Measurements from ENCODE around the gene DNMBP.

The DNMBP gene

DNA sequence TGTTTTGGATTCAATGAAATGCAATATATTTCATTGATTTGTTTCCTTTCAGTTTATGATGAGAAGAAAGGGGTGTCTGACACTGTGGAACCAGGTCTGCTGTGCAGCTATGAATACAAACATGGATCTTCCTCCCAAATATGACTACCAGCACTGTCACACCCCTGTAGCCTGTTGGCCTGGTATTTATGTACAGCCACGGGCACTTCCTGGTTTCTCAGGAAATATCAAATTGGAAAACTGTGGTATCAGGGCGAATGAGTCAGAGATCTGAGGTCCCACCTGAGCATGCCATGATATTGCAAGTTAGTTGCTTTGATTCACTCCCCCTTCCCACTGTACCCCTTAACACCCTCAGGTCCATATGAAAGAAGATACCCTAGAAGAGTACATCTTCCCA is 87.8 kb downstream of the DNMBP start:
- Histone ChIP-seq H3K4me3 (ENCODE audit: low read length in 2 of 2) (no peak overlapping the region), H2BK15ac (ENCODE audit: low read length) (no peak overlapping the region), H3K18ac (ENCODE audit: low read length) (no peak overlapping the region), H3K36me3 (replicated peaks in 1 of 2; ENCODE audit: control insufficient read depth in 2 of 2, insufficient read depth in 2 of 2, low read length in 2 of 2) (no peaks in the 10 kb centered on the region), H3K9me3 (replicated peaks in 1 of 2; ENCODE audit: control insufficient read depth in 2 of 2, insufficient read depth in 1 of 2, low read depth in 1 of 2, low read length in 2 of 2) (no peaks in the 10 kb centered on the region), H3K14ac (ENCODE audit: low read length) (no peak overlapping the region), H2BK12ac (ENCODE audit: low read length) (no peak overlapping the region), H3K4me2 (ENCODE audit: insufficient read depth, low read length, poor library complexity, severe bottlenecking) (no peak overlapping the region), H4K8ac (ENCODE audit: low read depth, low read length) (no peak overlapping the region), H2BK5ac (ENCODE audit: low read length) (no peak overlapping the region), H2AFZ (ENCODE audit: low read length) (no peak overlapping the region), H3K27ac (replicated peaks; ENCODE audit: low read length) (no peak overlapping the region), H3K4ac (ENCODE audit: low read length) (no peak overlapping the region), H4K91ac (ENCODE audit: low read depth, low read length, poor library complexity) (no peak overlapping the region), H3K27me3 (ENCODE audit: control insufficient read depth in 3 of 3, insufficient read depth in 3 of 3, low read depth in 1 of 3, low read length in 3 of 3) (no peaks in the 10 kb centered on the region), H3K9ac (ENCODE audit: low read depth, low read length, poor library complexity) (no peak overlapping the region), H3K4me1 (ENCODE audit: control insufficient read depth in 2 of 2, insufficient read depth in 1 of 2, low read depth in 1 of 2, low read length in 2 of 2) (peaks cover 5 to 9% of the 10 kb centered on the region in 2 donors), H3K79me1 (ENCODE audit: low read depth, low read length) (no peaks in the 10 kb centered on the region), H2AK5ac (ENCODE audit: low read depth, low read length) (no peak overlapping the region), H3K23ac (ENCODE audit: low read depth, low read length, poor library complexity) (no peak overlapping the region), H2BK120ac (ENCODE audit: low read depth, low read length) (no peak overlapping the region)
- DNase-seq (ENCODE audit: low spot score): no peak
- no CpG with 5 or more reads among the region's 2 CpGs for WGBS, 2 donors (ENCODE audit: extremely low coverage in 2 of 2, insufficient read length in 2 of 2, insufficient replicate concordance in 1 of 2)

DNA sequence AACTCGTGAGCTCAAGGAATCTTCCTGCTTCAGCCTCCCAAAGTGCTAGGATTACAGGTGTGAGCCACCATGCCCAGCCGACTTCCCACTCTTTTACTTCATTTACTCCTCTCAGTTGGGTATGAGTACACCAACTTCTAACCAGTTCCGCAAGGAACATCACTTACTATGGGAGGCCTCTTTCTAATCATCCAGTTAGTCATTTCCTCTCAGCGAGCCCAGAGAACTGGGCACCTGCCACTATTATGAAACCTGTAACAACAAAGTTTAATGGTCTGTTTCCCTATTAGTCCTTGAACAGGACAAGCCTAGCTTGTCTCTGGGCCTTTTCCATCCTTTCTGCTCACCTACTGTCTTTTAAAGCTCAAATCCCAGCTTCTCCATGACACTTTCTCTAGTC is 88.8 kb downstream of the DNMBP start:
- Histone ChIP-seq H3K27ac (replicated peaks; ENCODE audit: low read length) (no peak overlapping the region), H4K8ac (ENCODE audit: low read depth, low read length) (no peak overlapping the region), H3K14ac (ENCODE audit: low read length) (no peak overlapping the region), H4K91ac (ENCODE audit: low read depth, low read length, poor library complexity) (no peak overlapping the region), H2AK5ac (ENCODE audit: low read depth, low read length) (no peak overlapping the region), H2BK12ac (ENCODE audit: low read length) (no peak overlapping the region), H3K18ac (ENCODE audit: low read length) (no peak overlapping the region), H3K23ac (ENCODE audit: low read depth, low read length, poor library complexity) (no peak overlapping the region), H2AFZ (ENCODE audit: low read length) (no peak overlapping the region), H3K9ac (ENCODE audit: low read depth, low read length, poor library complexity) (no peak overlapping the region), H3K4me1 (ENCODE audit: control insufficient read depth in 2 of 2, insufficient read depth in 1 of 2, low read depth in 1 of 2, low read length in 2 of 2) (peaks cover 5 to 9% of the 10 kb centered on the region in 2 donors), H3K79me1 (ENCODE audit: low read depth, low read length) (no peaks in the 10 kb centered on the region), H3K4me2 (ENCODE audit: insufficient read depth, low read length, poor library complexity, severe bottlenecking) (no peak overlapping the region), H2BK5ac (ENCODE audit: low read length) (no peak overlapping the region), H2BK15ac (ENCODE audit: low read length) (no peak overlapping the region), H3K4ac (ENCODE audit: low read length) (no peak overlapping the region), H3K9me3 (replicated peaks in 1 of 2; ENCODE audit: control insufficient read depth in 2 of 2, insufficient read depth in 1 of 2, low read depth in 1 of 2, low read length in 2 of 2) (no peaks in the 10 kb centered on the region), H3K4me3 (ENCODE audit: low read length in 2 of 2) (no peak overlapping the region), H3K36me3 (replicated peaks in 1 of 2; ENCODE audit: control insufficient read depth in 2 of 2, insufficient read depth in 2 of 2, low read length in 2 of 2) (no peaks in the 10 kb centered on the region), H2BK120ac (ENCODE audit: low read depth, low read length) (no peak overlapping the region), H3K27me3 (ENCODE audit: control insufficient read depth in 3 of 3, insufficient read depth in 3 of 3, low read depth in 1 of 3, low read length in 3 of 3) (no peaks in the 10 kb centered on the region)
- WGBS, 2 donors (ENCODE audit: extremely low coverage in 2 of 2, insufficient read length in 2 of 2, insufficient replicate concordance in 1 of 2): no CpG with 5 or more reads among the region's 4 CpGs
- DNase-seq (ENCODE audit: low spot score): no peak

DNA sequence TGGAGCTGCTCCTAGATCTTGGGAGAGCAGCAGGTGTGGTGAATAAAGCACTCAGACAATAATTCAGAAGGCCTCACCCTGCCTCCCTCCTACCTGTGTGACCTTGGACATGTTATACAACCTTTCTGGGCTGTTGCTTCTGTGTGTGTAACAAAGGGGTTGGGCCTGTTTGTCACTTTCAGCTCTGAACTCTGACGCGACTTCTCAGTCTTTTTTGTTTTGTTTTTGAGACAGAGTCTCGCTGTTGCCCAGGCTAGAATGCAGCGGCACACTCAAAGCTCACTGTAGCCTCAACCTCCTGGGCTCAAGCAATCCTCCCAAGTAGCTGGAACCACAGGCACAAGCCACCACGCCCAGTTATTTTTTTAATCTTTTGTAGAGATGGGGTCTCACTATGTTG is 89.3 kb downstream of the DNMBP start:
- Histone ChIP-seq H2BK120ac (ENCODE audit: low read depth, low read length) (no peak overlapping the region), H2AK5ac (ENCODE audit: low read depth, low read length) (no peak overlapping the region), H3K4ac (ENCODE audit: low read length) (no peak overlapping the region), H3K36me3 (replicated peaks in 1 of 2; ENCODE audit: control insufficient read depth in 2 of 2, insufficient read depth in 2 of 2, low read length in 2 of 2) (no peaks in the 10 kb centered on the region), H3K9me3 (replicated peaks in 1 of 2; ENCODE audit: control insufficient read depth in 2 of 2, insufficient read depth in 1 of 2, low read depth in 1 of 2, low read length in 2 of 2) (no peaks in the 10 kb centered on the region), H3K4me3 (ENCODE audit: low read length in 2 of 2) (no peak overlapping the region), H3K14ac (ENCODE audit: low read length) (no peak overlapping the region), H2BK12ac (ENCODE audit: low read length) (no peak overlapping the region), H3K4me1 (ENCODE audit: control insufficient read depth in 2 of 2, insufficient read depth in 1 of 2, low read depth in 1 of 2, low read length in 2 of 2) (peaks cover 5 to 9% of the 10 kb centered on the region in 2 donors), H4K91ac (ENCODE audit: low read depth, low read length, poor library complexity) (no peak overlapping the region), H3K4me2 (ENCODE audit: insufficient read depth, low read length, poor library complexity, severe bottlenecking) (no peak overlapping the region), H3K27me3 (ENCODE audit: control insufficient read depth in 3 of 3, insufficient read depth in 3 of 3, low read depth in 1 of 3, low read length in 3 of 3) (no peaks in the 10 kb centered on the region), H2BK15ac (ENCODE audit: low read length) (no peak overlapping the region), H3K9ac (ENCODE audit: low read depth, low read length, poor library complexity) (no peak overlapping the region), H3K23ac (ENCODE audit: low read depth, low read length, poor library complexity) (no peak overlapping the region), H3K79me1 (ENCODE audit: low read depth, low read length) (no peaks in the 10 kb centered on the region), H4K8ac (ENCODE audit: low read depth, low read length) (no peak overlapping the region), H3K18ac (ENCODE audit: low read length) (no peak overlapping the region), H2AFZ (ENCODE audit: low read length) (no peak overlapping the region), H3K27ac (replicated peaks; ENCODE audit: low read length) (no peak overlapping the region), H2BK5ac (ENCODE audit: low read length) (no peak overlapping the region)
- no peak for DNase-seq (ENCODE audit: low spot score)
- no CpG with 5 or more reads among the region's 5 CpGs for WGBS, 2 donors (ENCODE audit: extremely low coverage in 2 of 2, insufficient read length in 2 of 2, insufficient replicate concordance in 1 of 2)

DNA sequence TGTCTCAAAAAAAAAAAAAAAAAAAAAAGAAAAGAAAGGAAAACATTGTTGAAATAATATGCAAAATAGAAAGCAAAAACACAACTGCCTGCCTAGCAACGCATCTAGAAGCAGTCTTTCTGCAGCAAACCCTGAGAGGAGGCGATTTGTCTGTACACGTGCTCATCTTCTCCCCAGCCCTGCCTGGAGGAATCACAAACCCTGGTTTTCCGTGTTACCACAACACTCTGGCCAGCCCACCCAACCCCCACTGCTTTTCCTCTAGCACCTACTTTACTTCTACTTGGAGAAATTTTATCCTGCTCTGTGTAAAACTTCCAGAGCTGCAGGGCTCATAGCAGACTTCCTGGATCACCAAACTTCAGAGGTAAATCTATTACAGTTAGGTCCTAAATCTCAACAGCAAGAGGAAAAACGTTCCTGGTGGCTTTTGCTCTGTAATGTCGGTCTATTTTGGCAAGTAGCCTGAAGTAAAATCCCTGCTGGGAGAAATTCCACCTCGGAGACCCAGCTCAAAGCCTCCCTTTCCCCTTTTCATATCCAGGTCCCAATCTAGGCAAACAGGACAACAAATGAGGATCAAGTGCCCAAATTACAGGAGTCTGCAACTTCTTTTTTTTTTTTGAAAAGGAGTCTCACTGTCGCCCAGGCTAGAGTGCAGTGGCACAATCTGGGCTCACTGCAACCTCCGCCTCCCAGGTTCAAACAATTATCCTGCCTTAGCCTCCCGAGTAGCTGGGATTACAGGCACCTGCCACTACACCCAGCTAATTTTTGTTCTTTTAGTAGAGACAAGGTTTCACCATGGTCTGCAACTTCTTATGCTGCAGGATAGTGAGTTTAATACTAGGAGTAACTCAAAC is 91.6 kb downstream of the DNMBP start:
- Histone ChIP-seq H4K91ac (ENCODE audit: low read depth, low read length, poor library complexity) (no peak overlapping the region), H3K9ac (ENCODE audit: low read depth, low read length, poor library complexity) (no peak overlapping the region), H2AFZ (ENCODE audit: low read length) (peak overlapping the region; percentile 73), H3K4me3 (ENCODE audit: low read length in 2 of 2) (peak overlapping the region; percentile 49 to 70), H3K36me3 (replicated peaks in 1 of 2; ENCODE audit: control insufficient read depth in 2 of 2, insufficient read depth in 2 of 2, low read length in 2 of 2) (no peaks in the 10 kb centered on the region), H3K14ac (ENCODE audit: low read length) (no peak overlapping the region), H3K4me1 (ENCODE audit: control insufficient read depth in 2 of 2, insufficient read depth in 1 of 2, low read depth in 1 of 2, low read length in 2 of 2) (peaks cover 9 to 11% of the 10 kb centered on the region in 2 donors), H3K4ac (ENCODE audit: low read length) (no peak overlapping the region), H2BK5ac (ENCODE audit: low read length) (no peak overlapping the region), H3K9me3 (replicated peaks in 1 of 2; ENCODE audit: control insufficient read depth in 2 of 2, insufficient read depth in 1 of 2, low read depth in 1 of 2, low read length in 2 of 2) (no peaks in the 10 kb centered on the region), H3K27me3 (ENCODE audit: control insufficient read depth in 3 of 3, insufficient read depth in 3 of 3, low read depth in 1 of 3, low read length in 3 of 3) (no peaks in the 10 kb centered on the region), H2AK5ac (ENCODE audit: low read depth, low read length) (no peak overlapping the region), H4K8ac (ENCODE audit: low read depth, low read length) (no peak overlapping the region), H2BK120ac (ENCODE audit: low read depth, low read length) (no peak overlapping the region), H2BK15ac (ENCODE audit: low read length) (no peak overlapping the region), H3K79me1 (ENCODE audit: low read depth, low read length) (no peaks in the 10 kb centered on the region), H3K23ac (ENCODE audit: low read depth, low read length, poor library complexity) (no peak overlapping the region), H3K18ac (ENCODE audit: low read length) (no peak overlapping the region), H3K27ac (replicated peaks; ENCODE audit: low read length) (peak overlapping the region; percentile 99), H3K4me2 (ENCODE audit: insufficient read depth, low read length, poor library complexity, severe bottlenecking) (peak overlapping the region; percentile 47), H2BK12ac (ENCODE audit: low read length) (no peak overlapping the region)
- no CpG with 5 or more reads among the region's 10 CpGs for WGBS, 2 donors (ENCODE audit: extremely low coverage in 2 of 2, insufficient read length in 2 of 2, insufficient replicate concordance in 1 of 2)
- DNase-seq (ENCODE audit: low spot score): peak; percentile 67

All from neuronal stem cell (in vitro differentiated cells).